Activated CD4-positive, alpha-beta T cell treated with anti-CD3 and anti-CD28 coated beads, Interleukin-2, amount 50 U/mL, for 16 hours (primary cell): ENCODE results near the gene PDK3.

Experiments
- DNase-seq: peaks from one replicate; pipeline ENCODE4 v3.0.0-alpha.2; 2020

PDK3 gene

GRCh38 chrX:24483596-24483995 is 18.5 kb downstream of the PDK3 start:
- no peak for DNase-seq

GRCh38 chrX:24485323-24485722 is 20.2 kb downstream of the PDK3 start:
- no peak for DNase-seq

DNA sequence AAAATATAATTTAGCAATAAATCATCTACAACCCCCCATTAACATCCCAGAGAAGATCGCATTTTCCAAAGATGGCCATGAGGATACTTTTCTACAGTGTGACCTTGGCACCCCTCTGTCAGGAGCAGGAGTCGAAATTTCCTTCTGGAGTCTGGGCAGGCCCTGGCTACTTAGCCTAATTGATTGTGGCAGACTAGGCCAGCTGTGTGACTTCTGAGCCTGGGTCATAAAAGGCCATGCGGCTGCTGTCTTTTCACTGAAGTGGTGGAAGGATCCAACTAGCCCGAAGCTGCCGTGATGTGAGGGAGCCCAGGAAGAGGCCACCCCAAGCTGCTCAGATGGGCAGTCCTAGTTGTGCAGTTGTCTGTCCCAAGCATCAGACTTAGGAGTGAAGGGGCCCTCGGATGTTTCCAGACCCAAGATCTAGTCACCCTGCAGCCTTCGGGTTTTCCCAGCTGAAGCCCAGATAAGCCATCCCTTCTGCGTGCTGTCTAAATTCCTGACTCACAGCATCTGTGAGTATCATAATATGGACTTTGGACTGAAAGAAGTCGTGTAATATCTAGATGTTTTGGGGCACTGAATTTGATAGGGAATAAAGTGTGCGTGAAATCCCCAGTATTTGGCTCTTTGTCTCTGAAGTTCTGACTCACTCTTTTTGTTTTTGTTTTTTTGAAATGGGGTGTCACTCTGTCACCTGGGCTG is 21.0 kb downstream of the PDK3 start:
- DNase-seq = no peak

DNA sequence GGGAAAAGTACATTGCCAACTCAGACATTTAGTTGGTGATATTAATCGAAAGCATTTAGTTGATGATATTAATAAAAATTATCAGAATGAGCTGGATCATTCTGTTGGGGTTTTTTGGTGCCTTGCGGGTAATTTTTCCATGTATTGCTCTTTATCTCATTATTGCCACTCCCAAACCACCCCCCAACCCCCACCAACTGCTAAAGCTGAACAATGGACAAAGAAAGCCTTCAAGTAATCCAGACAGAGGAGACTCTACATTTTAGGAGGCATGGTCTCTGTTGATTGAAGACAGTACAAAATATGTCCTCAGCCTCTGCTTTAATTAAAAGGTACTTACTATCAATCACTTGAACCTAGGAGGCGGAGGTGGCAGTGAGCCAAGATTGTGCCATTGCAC is 22.5 kb downstream of the PDK3 start:
- DNase-seq = no peak

DNA sequence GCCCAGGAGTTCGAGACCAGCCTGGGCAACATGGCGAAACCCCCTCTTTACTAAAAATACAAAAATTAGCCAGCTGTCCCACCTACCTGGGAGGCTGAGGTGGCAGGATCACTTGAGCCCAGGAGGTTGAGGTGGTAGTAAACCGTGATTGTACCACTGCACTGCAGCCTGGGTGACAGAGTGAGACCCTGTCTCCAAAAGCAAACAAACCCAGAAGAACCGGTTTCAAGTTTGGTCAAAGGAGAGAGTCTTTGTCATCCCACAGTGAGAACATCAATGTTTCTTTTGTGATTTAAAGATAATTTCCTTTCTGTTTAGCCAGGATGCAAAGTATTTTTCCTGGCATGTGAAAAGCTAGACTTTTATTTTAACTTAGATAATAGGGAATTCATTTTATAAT is 26.7 kb downstream of the PDK3 start:
- no peak for DNase-seq

DNA sequence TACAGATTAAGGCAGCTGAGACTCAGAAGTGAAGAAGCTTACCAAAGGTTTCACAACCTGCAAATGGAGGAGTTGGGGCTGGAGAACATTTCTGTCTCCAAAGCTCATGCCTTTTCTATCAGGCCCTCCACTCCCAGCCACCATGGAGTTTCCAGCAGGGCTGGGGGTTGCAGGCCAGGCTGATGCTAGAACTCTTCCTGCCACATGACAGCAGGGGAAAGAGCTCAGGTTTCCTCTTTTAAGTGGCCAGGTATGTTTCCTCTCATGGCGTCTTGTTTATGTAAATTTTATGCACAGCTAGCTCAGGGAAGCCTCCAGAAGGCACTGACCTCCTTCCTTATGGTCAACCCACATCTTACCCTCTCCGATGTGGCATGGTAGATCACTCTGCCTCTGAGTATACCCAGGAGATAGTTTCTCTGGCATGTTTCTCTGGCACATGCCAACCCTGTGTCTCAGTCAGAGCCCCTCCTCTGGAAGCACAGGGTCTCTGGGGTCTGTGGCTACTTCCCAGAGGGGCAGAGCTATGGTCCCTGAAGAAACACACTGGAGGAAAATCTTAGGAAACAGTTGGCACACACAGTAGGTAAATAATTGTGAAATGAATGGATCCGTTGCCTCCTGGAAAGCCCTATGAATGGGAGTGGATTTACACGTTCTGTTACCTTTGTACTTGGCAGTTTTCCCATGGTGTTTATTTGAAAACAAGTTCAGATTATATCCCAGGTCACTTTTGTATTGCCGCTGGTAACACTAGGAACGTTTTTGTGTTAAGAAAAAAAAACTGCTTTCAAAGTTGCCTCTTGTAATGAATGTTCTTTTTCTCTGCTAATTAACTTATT is 28.9 kb downstream of the PDK3 start:
- DNase-seq = no peak

- DNase-seq = no peak
Observed at GRCh38 chrX:24494647-24495075, 29.6 kb downstream of the PDK3 start.

- no peak for DNase-seq
Observed at GRCh38 chrX:24495700-24496099, 30.6 kb downstream of the PDK3 start.

DNA sequence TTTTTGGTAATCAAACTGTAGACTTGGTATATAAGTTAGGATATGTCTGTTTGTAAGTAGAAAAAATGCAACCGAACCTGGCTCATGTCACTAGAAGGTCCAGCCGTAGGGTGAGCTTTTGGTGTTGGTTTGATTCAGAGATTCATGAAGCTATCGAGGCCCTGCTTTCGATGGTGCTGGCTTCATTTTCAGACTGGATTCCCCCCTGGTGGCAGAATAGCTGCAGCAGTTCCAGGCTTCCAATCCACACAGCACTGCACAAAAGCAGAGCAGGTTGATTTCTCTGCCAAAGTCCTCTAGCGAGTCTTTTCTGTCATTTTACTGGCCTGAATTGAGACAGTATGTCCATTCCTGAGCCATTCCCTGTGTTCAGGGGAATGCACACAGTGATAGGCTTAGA is 33.1 kb downstream of the PDK3 start:
- DNase-seq = no peak

DNA sequence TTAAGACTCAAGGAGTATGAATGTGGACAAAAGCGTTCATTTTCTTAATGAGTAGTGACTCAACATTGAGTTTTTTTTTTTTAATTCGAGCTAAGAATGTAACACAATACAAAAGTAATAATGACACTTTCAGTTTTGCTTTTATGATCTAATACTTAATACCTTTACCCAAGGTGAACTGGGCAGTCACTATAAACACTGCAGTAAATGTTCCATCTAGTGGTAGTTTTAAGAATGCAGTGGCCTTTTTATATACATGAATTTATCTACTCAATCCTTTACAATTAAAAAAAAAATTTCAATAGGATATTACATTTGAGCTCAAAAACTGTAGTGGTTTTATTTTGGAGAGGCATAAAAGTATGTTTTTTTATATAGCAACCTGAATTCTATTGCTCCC is 33.9 kb downstream of the PDK3 start:
- DNase-seq = peak; percentile 20

DNA sequence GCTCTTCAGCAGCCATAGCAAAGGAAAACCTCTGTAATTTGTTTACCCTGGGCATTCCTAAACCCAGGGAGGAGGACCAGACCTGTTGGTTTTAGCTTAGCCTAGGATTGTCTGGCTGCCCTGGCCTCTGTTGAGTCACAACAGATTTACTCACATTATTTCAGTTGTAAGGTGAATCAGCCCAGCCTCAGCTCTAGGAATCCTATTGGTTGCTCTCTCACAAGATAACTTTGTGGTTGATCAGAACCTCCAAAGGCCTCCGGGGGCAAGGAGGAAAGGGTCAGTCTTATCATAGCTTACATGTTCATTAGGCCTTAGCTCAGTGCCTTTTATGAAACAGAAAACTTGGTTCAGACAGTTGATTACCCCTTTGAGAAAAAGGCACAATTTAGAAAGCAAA is 41.0 kb downstream of the PDK3 start:
- peak; percentile 77 for DNase-seq

DNA sequence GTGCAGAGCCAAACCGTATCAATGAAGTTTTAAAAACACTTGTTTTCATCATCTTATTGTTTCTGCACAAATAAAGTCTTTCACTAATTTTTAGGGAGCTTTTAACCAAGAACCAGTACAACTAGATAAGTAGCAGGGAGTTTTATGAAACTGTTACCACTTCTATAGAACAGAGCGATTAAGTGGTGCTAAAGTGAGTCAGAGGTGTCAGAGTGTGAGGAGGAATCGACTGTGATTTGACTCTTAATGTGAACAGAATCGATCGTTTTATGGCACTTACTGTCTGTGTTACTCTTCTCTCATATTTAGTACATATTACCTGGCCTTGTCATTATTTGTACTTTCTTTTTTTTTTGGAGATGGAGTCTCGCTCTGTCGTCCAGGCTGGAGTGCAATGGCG is 43.3 kb downstream of the PDK3 start:
- peak; percentile 21 for DNase-seq

- DNase-seq = peak; percentile 84
Observed at GRCh38 chrX:24513416-24513815, 48.3 kb downstream of the PDK3 start.

DNA sequence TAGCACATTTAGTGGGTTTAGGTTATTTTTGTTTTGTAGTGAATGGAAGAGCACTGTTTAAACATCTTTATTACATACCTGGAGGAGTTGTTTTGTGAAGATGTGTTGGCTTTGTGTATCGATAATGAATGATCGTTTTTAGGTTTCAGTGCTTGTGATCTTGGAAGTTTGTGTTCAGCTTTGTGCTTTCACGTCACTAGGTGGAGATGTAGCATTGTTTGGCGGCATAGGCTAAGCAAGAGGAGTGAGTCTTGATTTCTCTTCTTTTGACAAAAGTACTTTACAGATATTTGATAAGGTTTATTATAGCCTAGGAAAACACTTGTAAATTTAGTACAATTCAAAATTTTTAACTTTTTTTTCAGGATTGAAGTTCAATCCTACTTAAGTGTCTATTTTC is 50.4 kb downstream of the PDK3 start:
- DNase-seq = no peak

- DNase-seq = no peak
Observed at GRCh38 chrX:24520472-24520871, 55.4 kb downstream of the PDK3 start.

DNA sequence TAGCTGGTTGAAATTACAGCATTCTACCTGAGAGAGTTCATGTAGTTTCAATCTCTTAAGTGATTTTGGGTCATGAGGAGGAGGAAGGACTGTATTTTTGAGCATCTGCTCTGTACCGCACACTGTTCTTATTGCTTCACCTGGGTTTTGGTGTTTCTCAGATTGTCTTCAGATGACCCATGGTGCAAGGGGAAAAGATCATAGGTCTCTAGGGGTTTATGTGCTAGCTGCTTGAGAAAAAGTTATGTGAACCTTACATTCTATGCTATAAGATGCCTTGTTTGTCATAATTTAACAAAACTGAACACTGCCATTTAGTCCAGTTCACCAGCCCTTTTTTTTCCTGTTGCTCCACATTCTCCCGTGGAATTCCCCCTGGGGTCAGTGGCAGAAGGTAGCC is 60.4 kb downstream of the PDK3 start:
- DNase-seq = no peak

- no peak for DNase-seq
Observed at GRCh38 chrX:24526616-24527015, 61.5 kb downstream of the PDK3 start.

DNA sequence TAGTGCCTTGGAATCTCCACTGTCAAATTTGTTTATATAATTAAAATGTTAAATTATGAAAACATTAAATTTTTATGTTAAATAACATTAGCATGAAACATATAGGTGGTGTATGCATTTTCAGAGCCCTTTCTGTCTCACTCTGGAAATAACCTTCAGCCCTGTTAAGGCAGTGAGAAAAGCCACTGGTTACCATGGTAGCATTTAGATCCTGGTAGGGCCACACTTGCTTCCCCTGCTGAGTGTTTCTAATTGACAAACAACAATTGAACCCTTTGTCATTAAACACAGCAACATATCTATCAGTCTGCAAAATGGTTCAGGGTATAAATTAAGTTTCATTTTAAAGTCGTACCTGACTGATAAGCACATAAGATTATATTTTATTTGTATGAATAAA is 63.5 kb downstream of the PDK3 start:
- DNase-seq = no peak

GRCh38 chrX:24536551-24536950 is 71.5 kb downstream of the PDK3 start:
- DNase-seq = no peak

- no peak for DNase-seq
Observed at GRCh38 chrX:24542756-24543155, 77.7 kb downstream of the PDK3 start.

DNA sequence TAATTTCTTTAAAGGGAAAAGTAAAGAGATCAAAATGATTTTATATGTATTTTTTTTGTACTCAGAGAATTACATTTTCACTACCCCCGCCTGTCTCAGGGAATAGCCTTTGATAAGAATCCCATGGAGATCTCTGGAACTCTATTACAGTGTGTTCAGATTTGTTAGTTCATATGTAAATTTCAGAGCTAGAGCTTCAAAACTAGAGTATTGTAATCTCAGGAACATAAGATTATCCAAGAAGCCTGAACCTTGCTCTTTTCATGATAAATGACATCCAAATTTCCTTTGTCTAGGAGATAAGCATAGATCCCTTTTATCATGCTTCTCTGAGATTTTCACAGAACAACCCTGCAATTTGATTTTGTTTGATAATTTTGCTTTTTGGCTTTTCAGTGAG is 82.9 kb downstream of the PDK3 start:
- DNase-seq = no peak

GRCh38 chrX:24550166-24550565 is 85.1 kb downstream of the PDK3 start:
- DNase-seq = no peak

DNA sequence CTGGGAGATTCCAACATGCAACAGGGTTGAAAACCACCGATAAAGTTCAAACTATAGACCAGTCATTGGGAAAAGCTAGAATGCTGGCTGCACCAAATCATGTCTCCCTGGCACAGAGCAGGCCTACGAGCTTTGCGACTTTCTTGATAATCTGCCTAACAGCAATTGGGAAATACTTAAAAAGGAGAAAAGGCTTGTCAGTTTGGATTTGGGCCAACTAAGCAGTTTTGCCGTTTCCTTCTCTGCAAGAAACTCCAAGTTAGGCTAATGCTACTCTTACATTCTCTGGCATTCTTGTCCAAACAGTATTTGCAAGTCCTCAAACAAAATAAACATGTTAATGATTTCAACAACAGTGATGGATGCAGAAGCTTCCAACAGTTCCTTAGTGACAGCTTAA is 87.9 kb downstream of the PDK3 start:
- no peak for DNase-seq

GRCh38 chrX:24561121-24561520 is 96.0 kb downstream of the PDK3 start:
- peak; percentile 28 for DNase-seq
